Measurements from ENCODE around the gene PTPRO.

DNA sequence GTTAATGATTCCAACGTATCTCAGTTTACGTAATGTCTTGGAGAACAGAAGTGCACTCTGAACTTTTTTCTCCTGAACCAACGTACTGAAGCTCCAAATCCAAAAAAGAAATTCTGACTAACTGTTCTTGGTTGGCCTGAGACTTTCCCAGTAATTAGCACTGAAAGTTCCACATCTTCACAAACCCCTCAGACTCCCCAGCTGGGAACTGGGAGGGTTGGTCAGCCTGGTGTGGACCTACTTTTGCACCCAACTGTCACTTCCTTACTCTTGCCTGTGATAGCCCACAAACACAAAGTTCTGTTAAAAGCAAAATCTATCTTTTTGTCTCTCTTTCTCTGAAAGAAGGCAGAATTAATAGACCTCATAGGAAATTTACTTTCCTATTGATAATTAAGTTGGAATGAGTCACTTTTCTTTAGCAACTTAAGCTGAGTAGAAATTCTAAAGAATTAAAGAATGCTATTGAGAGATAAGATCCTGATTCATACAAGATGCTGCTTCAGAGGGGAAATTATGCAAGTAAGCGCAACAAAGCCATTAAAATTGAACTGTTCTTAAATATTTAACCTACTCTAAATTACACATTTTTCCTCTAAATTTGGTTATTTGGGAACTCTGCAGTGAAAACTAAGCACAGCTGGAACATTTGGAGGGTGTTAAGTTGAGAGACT, 311.8 kb downstream of the PTPRO start:
- TF ChIP-seq, protein P1, sequence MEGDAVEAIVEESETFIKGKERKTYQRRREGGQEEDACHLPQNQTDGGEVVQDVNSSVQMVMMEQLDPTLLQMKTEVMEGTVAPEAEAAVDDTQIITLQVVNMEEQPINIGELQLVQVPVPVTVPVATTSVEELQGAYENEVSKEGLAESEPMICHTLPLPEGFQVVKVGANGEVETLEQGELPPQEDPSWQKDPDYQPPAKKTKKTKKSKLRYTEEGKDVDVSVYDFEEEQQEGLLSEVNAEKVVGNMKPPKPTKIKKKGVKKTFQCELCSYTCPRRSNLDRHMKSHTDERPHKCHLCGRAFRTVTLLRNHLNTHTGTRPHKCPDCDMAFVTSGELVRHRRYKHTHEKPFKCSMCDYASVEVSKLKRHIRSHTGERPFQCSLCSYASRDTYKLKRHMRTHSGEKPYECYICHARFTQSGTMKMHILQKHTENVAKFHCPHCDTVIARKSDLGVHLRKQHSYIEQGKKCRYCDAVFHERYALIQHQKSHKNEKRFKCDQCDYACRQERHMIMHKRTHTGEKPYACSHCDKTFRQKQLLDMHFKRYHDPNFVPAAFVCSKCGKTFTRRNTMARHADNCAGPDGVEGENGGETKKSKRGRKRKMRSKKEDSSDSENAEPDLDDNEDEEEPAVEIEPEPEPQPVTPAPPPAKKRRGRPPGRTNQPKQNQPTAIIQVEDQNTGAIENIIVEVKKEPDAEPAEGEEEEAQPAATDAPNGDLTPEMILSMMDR (conservative IDR thresholded peaks at IDR 0.05; ENCODE audit: low read depth, low read length): no peak
- no peak for TF ChIP-seq EZH2phosphoT487 (IDR thresholded peaks at IDR 0.05; ENCODE audit: borderline replicate concordance, low read length)
- no peak for TF ChIP-seq EZH2 (IDR thresholded peaks at IDR 0.05; ENCODE audit: low read length, unreplicated experiment)
